ENCODE measurements around the gene PSTK. TPM values are rescaled to one million over a fixed set of nuclear protein-coding genes. Genes with fewer than 3 reads are reported as not detected.
A peak's percentile ranks its signal among the peaks of the same experiment; 100 is the strongest.

The PSTK gene
- polyA plus RNA-seq, 1 donor (not counting 4 experiments of a cell fraction or from before 2014, with no cell fraction given): 5.6 TPM

- no peaks in the 10 kb centered on the region for H3K9me3 ChIP-seq (ENCODE audit: control insufficient read depth, low read depth, low read length)
- DNase-seq (ENCODE audit: low read depth, low spot score) (no peak), FAIRE-seq (no peak)
- H3K4me3 ChIP-seq (ENCODE audit: control insufficient read depth in 2 of 3, extremely low read depth in 1 of 3, insufficient read depth in 2 of 3, low read depth in 1 of 3, low read length in 3 of 3): no peak overlapping the region
- no peak overlapping the region for H3K27ac ChIP-seq (ENCODE audit: control insufficient read depth, insufficient read depth, low read length)
- H3K36me3 ChIP-seq (ENCODE audit: control insufficient read depth in 2 of 2, extremely low read depth in 1 of 2, insufficient read depth in 2 of 2, low read length in 2 of 2): no peaks in the 10 kb centered on the region
- no peak for TF ChIP-seq EZH2 (IDR thresholded peaks at IDR 0.05; ENCODE audit: low read length)
- TF ChIP-seq CTCF (optimal IDR thresholded peaks at IDR 0.05 in 1 of 3, IDR thresholded peaks at IDR 0.05 in 1 of 3, conservative IDR thresholded peaks at IDR 0.05 in 1 of 3; ENCODE audit: extremely low read depth in 1 of 3, insufficient read depth in 2 of 3, low read length in 3 of 3): peak; percentile 44 to 49 (median 48)
- no peaks in the 10 kb centered on the region for H3K9me1 ChIP-seq (ENCODE audit: control insufficient read depth, extremely low read depth, insufficient read depth, low read length)
- no peak overlapping the region for H3K9ac ChIP-seq (ENCODE audit: control insufficient read depth, extremely low read depth, insufficient read depth, low read length)
- H3K27me3 ChIP-seq (ENCODE audit: control insufficient read depth, extremely low read depth, insufficient read depth, low read length): no peaks in the 10 kb centered on the region
- H3K79me2 ChIP-seq (ENCODE audit: control insufficient read depth, insufficient read depth, low read length): no peaks in the 10 kb centered on the region
- H2AFZ ChIP-seq (ENCODE audit: control insufficient read depth, low read length): no peak overlapping the region
- dilution Hi-C loops (cut with MboI; ENCODE audit: extremely low pct_ligation_motif_present, low sequenced_read_pairs): no loop called here
- H3K4me2 ChIP-seq (ENCODE audit: control insufficient read depth, extremely low read depth, insufficient read depth, low read depth, low read length): no peak overlapping the region
- H3K4me1 ChIP-seq (ENCODE audit: control insufficient read depth, extremely low read depth, insufficient read depth, low read length): no peaks in the 10 kb centered on the region
- no peaks in the 10 kb centered on the region for H4K20me1 ChIP-seq (ENCODE audit: control insufficient read depth, extremely low read depth, insufficient read depth, low read length)
These were observed 41.3 kb downstream of the PSTK start for GRCh38 chr10:123021517-123021916.

GRCh38 chr10:123024540-123024939 lies 44.3 kb downstream of the PSTK start:
- FAIRE-seq: no peak
- dilution Hi-C loops (cut with MboI; ENCODE audit: extremely low pct_ligation_motif_present, low sequenced_read_pairs): no loop called here

More at GRCh38 chr10:123024540-123024939, 44.3 kb downstream of the PSTK start:
- H3K79me2 ChIP-seq (ENCODE audit: control insufficient read depth, insufficient read depth, low read length): no peaks in the 10 kb centered on the region
- H3K27ac ChIP-seq (ENCODE audit: control insufficient read depth, insufficient read depth, low read length): no peak overlapping the region
- no peaks in the 10 kb centered on the region for H3K9me3 ChIP-seq (ENCODE audit: control insufficient read depth, low read depth, low read length)
- H2AFZ ChIP-seq (ENCODE audit: control insufficient read depth, low read length): no peak overlapping the region
- H4K20me1 ChIP-seq (ENCODE audit: control insufficient read depth, extremely low read depth, insufficient read depth, low read length): no peaks in the 10 kb centered on the region
- H3K9me1 ChIP-seq (ENCODE audit: control insufficient read depth, extremely low read depth, insufficient read depth, low read length): no peaks in the 10 kb centered on the region
- DNase-seq (ENCODE audit: low read depth, low spot score): no peak
- H3K36me3 ChIP-seq (ENCODE audit: control insufficient read depth in 2 of 2, extremely low read depth in 1 of 2, insufficient read depth in 2 of 2, low read length in 2 of 2): no peaks in the 10 kb centered on the region
- no peaks in the 10 kb centered on the region for H3K27me3 ChIP-seq (ENCODE audit: control insufficient read depth, extremely low read depth, insufficient read depth, low read length)
- H3K4me1 ChIP-seq (ENCODE audit: control insufficient read depth, extremely low read depth, insufficient read depth, low read length): no peaks in the 10 kb centered on the region
- no peak overlapping the region for H3K4me3 ChIP-seq (ENCODE audit: control insufficient read depth in 2 of 3, extremely low read depth in 1 of 3, insufficient read depth in 2 of 3, low read depth in 1 of 3, low read length in 3 of 3)
- no peak overlapping the region for H3K9ac ChIP-seq (ENCODE audit: control insufficient read depth, extremely low read depth, insufficient read depth, low read length)
- TF ChIP-seq EZH2 (IDR thresholded peaks at IDR 0.05; ENCODE audit: low read length): no peak
- TF ChIP-seq CTCF (optimal IDR thresholded peaks at IDR 0.05 in 1 of 3, IDR thresholded peaks at IDR 0.05 in 1 of 3, conservative IDR thresholded peaks at IDR 0.05 in 1 of 3; ENCODE audit: extremely low read depth in 1 of 3, insufficient read depth in 2 of 3, low read length in 3 of 3): no peak
- no peak overlapping the region for H3K4me2 ChIP-seq (ENCODE audit: control insufficient read depth, extremely low read depth, insufficient read depth, low read depth, low read length)

Data from keratinocyte (primary cell).